GM23248 (cell line): ENCODE data around the gene SDC3.

Source experiments
- EZH2 ChIP-seq: fragments of 200-600 bp; sonication (generic); IDR thresholded peaks from 2 replicates; pipeline ENCODE4 v1.6.1; 2018; ENCODE audit warnings: antibody characterized with exemption, mild to moderate bottlenecking; ENCODE audit not compliant: insufficient read depth, poor library complexity, severe bottlenecking
- EZH2phosphoT487 ChIP-seq: fragments of 200-600 bp; sonication (generic); IDR thresholded peaks from 2 replicates; pipeline ENCODE4 v1.6.1; 2018; ENCODE audit warnings: antibody characterized with exemption, moderate library complexity, mild to moderate bottlenecking, low read depth; ENCODE audit not compliant: insufficient read depth

DNA sequence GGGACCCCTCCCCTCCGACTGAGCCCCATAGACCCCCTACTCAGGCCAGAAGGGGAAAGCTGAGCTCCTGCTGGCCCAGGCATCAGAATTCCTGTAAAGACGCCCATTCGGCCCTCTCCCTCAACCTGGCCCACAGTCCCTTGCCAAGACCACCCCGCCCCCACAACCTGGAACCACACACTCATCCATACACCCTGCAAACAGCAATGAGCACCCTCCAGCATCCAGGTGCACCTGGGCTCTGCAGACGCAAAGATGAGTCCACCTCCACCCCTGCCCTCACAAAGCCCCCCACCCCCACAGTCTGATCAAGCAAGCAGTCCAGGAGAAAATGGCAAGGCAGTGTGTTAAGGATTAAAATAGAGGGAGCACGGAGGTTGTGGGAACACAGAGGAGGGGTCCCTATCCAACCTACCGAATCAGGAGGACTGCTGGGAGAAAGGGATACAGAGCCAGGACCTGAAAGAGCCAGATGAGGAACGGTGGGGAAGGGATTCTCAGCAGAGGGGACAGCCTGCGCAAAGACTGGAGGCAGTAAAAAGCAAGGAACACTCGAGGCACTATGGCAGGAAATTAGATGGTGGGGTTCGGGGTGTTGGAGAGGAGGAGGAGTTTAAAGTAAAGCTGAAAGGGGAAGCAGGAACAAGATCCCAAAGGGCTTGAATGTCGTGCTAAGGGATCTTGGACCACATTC is 83.7 kb downstream of the SDC3 start:
- TF ChIP-seq EZH2 (no peak), EZH2phosphoT487 (no peak)
